ENCODE data around the gene GFAP.
A peak's percentile ranks its signal among the peaks of the same experiment; 100 is the strongest.
"Not testable (repeated sequence)": the region's sequence is repeated elsewhere in the genome, so short reads cannot be mapped to it uniquely, and the experiment has no call there.

GFAP gene

DNA sequence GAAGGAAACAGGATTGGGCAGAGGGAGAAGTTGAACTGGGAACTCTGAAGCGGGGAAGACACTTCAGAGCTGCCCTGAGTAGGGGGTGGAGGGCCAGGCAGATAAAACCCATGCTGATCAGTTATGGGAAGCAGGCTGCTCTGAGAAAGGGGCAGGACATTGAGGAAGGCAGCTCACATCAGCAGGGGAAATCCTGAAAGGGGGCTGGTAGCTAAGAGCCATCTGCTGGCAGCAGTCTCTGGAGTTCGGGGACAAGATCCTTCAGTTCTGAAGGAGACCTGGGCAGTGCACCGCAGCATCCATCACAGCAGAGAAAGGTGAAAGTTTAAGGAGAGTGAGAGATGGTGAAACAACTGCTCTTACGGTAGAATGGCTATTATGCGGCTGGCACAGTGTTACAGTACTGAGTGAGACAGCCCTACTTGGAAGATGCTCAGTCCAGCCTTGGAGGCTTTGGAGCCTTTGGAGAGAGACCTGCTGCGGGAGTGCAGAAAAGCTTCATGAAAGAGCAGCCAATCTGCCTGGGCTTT, 37.7 kb upstream of the GFAP start:
- Histone ChIP-seq H4K20me1 (ENCODE audit: low read depth, low read length) (no peaks in the 10 kb centered on the region), H3F3A (ENCODE audit: insufficient read depth) (0 out of 2 replicates have a peak, but pooled peaks cover 5% of the 10 kb centered on the region), H3K9me2 (replicated peaks; ENCODE audit: insufficient read depth, low read length) (no peaks in the 10 kb centered on the region), H3K27me3 (ENCODE audit: low read length) (no peaks in the 10 kb centered on the region), H3K79me2 (ENCODE audit: insufficient read depth, low read length) (no peaks in the 10 kb centered on the region), H3K36me3 (ENCODE audit: low read length) (no peaks in the 10 kb centered on the region), H3K4me3 (ENCODE audit: insufficient read depth, low read length, poor library complexity, severe bottlenecking) (no peak overlapping the region), H3K9ac (ENCODE audit: low read length) (no peak overlapping the region), H3K4me2 (ENCODE audit: low read depth, low read length, poor library complexity, severe bottlenecking) (no peak overlapping the region), H3K27ac (ENCODE audit: low read depth, low read length) (no peak overlapping the region), H2AFZ (ENCODE audit: low read depth, low read length, severe bottlenecking) (no peak overlapping the region), H3K9me3 (ENCODE audit: insufficient read depth, low read length) (no peaks in the 10 kb centered on the region)
- TF ChIP-seq CTCF (IDR thresholded peaks at IDR 0.05; ENCODE audit: insufficient read depth, low read length, poor library complexity, severe bottlenecking): no peak
- TF ChIP-seq EZH2phosphoT487 (conservative IDR thresholded peaks at IDR 0.05; ENCODE audit: low read length): no peak

DNA sequence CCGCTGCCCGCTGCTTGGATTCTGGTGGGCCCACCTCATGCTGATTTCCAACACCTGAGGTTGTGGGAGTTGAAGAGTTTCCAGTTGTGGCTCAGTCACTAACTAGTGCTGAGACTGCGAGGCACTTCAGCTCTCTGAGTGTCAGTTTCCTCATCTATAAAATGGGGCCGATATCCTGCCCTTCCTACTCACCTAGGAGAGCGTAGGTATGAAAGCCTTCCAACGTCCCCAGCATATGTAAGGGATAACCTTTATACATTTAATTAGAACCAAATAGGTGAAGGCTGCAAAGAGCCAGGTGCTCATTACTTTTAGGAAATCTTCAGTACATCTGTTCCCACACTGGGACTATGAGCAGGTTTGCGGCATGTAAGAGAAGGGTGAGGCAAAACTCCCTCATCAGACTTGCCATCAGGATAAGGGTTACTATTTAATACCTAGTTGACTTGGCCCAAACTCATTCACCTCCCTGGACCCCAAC, 33.1 kb upstream of the GFAP start:
- Histone ChIP-seq H3K4me2 (ENCODE audit: low read depth, low read length, poor library complexity, severe bottlenecking) (peak overlapping the region; percentile 58), H3K9me3 (ENCODE audit: insufficient read depth, low read length) (no peaks in the 10 kb centered on the region), H4K20me1 (ENCODE audit: low read depth, low read length) (no peaks in the 10 kb centered on the region), H3K79me2 (ENCODE audit: insufficient read depth, low read length) (peaks cover 42% of the 10 kb centered on the region), H3K9ac (ENCODE audit: low read length) (peak overlapping the region; percentile 100), H2AFZ (ENCODE audit: low read depth, low read length, severe bottlenecking) (peak overlapping the region; percentile 3), H3K36me3 (ENCODE audit: low read length) (peaks cover 10% of the 10 kb centered on the region), H3F3A (ENCODE audit: insufficient read depth) (0 out of 2 replicates have a peak, but pooled peaks cover 5% of the 10 kb centered on the region), H3K4me3 (ENCODE audit: insufficient read depth, low read length, poor library complexity, severe bottlenecking) (peak overlapping the region; percentile 96), H3K27ac (ENCODE audit: low read depth, low read length) (peak overlapping the region; percentile 32; the same call in 1 of the 2 replicates), H3K9me2 (replicated peaks; ENCODE audit: insufficient read depth, low read length) (no peaks in the 10 kb centered on the region), H3K27me3 (ENCODE audit: low read length) (no peaks in the 10 kb centered on the region)
- no peak for TF ChIP-seq CTCF (IDR thresholded peaks at IDR 0.05; ENCODE audit: insufficient read depth, low read length, poor library complexity, severe bottlenecking)
- no peak for TF ChIP-seq EZH2phosphoT487 (conservative IDR thresholded peaks at IDR 0.05; ENCODE audit: low read length)

GRCh38 chr17:44947461-44948314, 32.4 kb upstream of the GFAP start, which contains the start of gene KIF18B:
Gene KIF18B (minus strand): TSS chr17:44947773. CDS start chr17:44936344, 11,429 bp downstream.
- TF ChIP-seq CTCF (IDR thresholded peaks at IDR 0.05; ENCODE audit: insufficient read depth, low read length, poor library complexity, severe bottlenecking) (no peak), EZH2phosphoT487 (conservative IDR thresholded peaks at IDR 0.05; ENCODE audit: low read length) (no peak)
- H3K79me2 ChIP-seq (ENCODE audit: insufficient read depth, low read length): peaks cover 48% of the 10 kb centered on the region
- no peaks in the 10 kb centered on the region for H3K9me2 ChIP-seq (replicated peaks; ENCODE audit: insufficient read depth, low read length)
- H3K4me2 ChIP-seq (ENCODE audit: low read depth, low read length, poor library complexity, severe bottlenecking): peak within 1 kb of the TSS; percentile 95
- H2AFZ ChIP-seq (ENCODE audit: low read depth, low read length, severe bottlenecking): peak within 1 kb of the TSS; percentile 75
- H3F3A ChIP-seq (ENCODE audit: insufficient read depth): 0 out of 2 replicates have a peak, but pooled peaks cover 5% of the 10 kb centered on the region
- H3K9me3 ChIP-seq (ENCODE audit: insufficient read depth, low read length): no peaks in the 10 kb centered on the region
- peak within 1 kb of the TSS; percentile 100 for H3K9ac ChIP-seq (ENCODE audit: low read length)
- peak within 1 kb of the TSS; percentile 86 for H3K27ac ChIP-seq (ENCODE audit: low read depth, low read length)
- H3K36me3 ChIP-seq (ENCODE audit: low read length): peaks cover 10% of the 10 kb centered on the region
- peak within 1 kb of the TSS; percentile 96 for H3K4me3 ChIP-seq (ENCODE audit: insufficient read depth, low read length, poor library complexity, severe bottlenecking)
- no peaks in the 10 kb centered on the region for H4K20me1 ChIP-seq (ENCODE audit: low read depth, low read length)
- H3K27me3 ChIP-seq (ENCODE audit: low read length): no peaks in the 10 kb centered on the region

GRCh38 chr17:44945652-44946051, 30.4 kb upstream of the GFAP start:
- not testable (repeated sequence) for H3K9me2 ChIP-seq (replicated peaks; ENCODE audit: insufficient read depth, low read length); H3F3A ChIP-seq (ENCODE audit: insufficient read depth); H3K27me3 ChIP-seq (ENCODE audit: low read length); H4K20me1 ChIP-seq (ENCODE audit: low read depth, low read length); H3K9me3 ChIP-seq (ENCODE audit: insufficient read depth, low read length); H2AFZ ChIP-seq (ENCODE audit: low read depth, low read length, severe bottlenecking)
- Histone ChIP-seq H3K4me3 (ENCODE audit: insufficient read depth, low read length, poor library complexity, severe bottlenecking) (peak overlapping the region; percentile 96), H3K36me3 (ENCODE audit: low read length) (peaks cover 14% of the 10 kb centered on the region), H3K27ac (ENCODE audit: low read depth, low read length) (peak overlapping the region; percentile 86; the same call in 1 of the 2 replicates), H3K4me2 (ENCODE audit: low read depth, low read length, poor library complexity, severe bottlenecking) (peak overlapping the region; percentile 95), H3K79me2 (ENCODE audit: insufficient read depth, low read length) (peaks cover 69% of the 10 kb centered on the region), H3K9ac (ENCODE audit: low read length) (peak overlapping the region; percentile 100)
